Subcutaneous abdominal adipose tissue (tissue), 5 donors: ENCODE results near the gene RAG1.

ENCODE experiments used
- H3K27ac ChIP-seq: one replicate; pipeline ENCODE4 v1.7.0; 2013; ENCODE audit warnings: low read depth, mild to moderate bottlenecking, inconsistent platforms, low read length, moderate library complexity
- H3K27me3 ChIP-seq, 5 donors: one replicate each; pipeline ENCODE4 v1.7.0; 2013; ENCODE audit warnings: low read length in 5 of 5, inconsistent platforms in 1 of 5; ENCODE audit not compliant: control insufficient read depth in 5 of 5, insufficient read depth in 4 of 5
- H3K36me3 ChIP-seq, 5 donors: one replicate each; pipeline ENCODE4 v1.7.0; 2013; ENCODE audit warnings: low read length in 5 of 5; ENCODE audit not compliant: control insufficient read depth in 5 of 5, insufficient read depth in 5 of 5
- H3K4me1 ChIP-seq, 5 donors: one replicate each; pipeline ENCODE4 v1.7.0; 2013; ENCODE audit warnings: low read length in 5 of 5, mild to moderate bottlenecking in 3 of 5, moderate library complexity in 1 of 5; ENCODE audit not compliant: control insufficient read depth in 5 of 5, insufficient read depth in 5 of 5
- H3K4me3 ChIP-seq, 5 donors: one replicate each; pipeline ENCODE4 v1.7.0; 2013; ENCODE audit warnings: low read length in 5 of 5, low read depth in 1 of 5
- H3K9ac ChIP-seq, 5 donors: one replicate each; pipeline ENCODE4 v1.7.0; 2013; ENCODE audit warnings: low read length in 5 of 5, mild to moderate bottlenecking in 4 of 5, moderate library complexity in 3 of 5
- H3K9me3 ChIP-seq, 5 donors: one replicate each; pipeline ENCODE4 v1.7.0; 2013; ENCODE audit warnings: low read length in 5 of 5; ENCODE audit not compliant: control insufficient read depth in 5 of 5
- donor health status: healthy.
- donor health status: healthy.
- donor health status: healthy.
- donor health status: healthy.
- donor health status: healthy.

RAG1 gene

GRCh38 chr11:36623494-36623893 is 55.7 kb downstream of the RAG1 start:
- H3K4me1 ChIP-seq, result peaks cover 0 to 11% (median 7%) of the 10 kb centered on the region in 5 donors

GRCh38 chr11:36627006-36627405 is 59.2 kb downstream of the RAG1 start:
- no peaks in the 10 kb centered on the region for H3K4me1 ChIP-seq
- H3K27me3 ChIP-seq, result no peaks in the 10 kb centered on the region
- no peaks in the 10 kb centered on the region for H3K36me3 ChIP-seq
- H3K9ac ChIP-seq, result no peak overlapping the region
- H3K27ac ChIP-seq, result no peak overlapping the region
- no peak overlapping the region for H3K4me3 ChIP-seq
- H3K9me3 ChIP-seq, result no peaks in the 10 kb centered on the region

More at GRCh38 chr11:36623494-36623893, 55.7 kb downstream of the RAG1 start:
- Histone ChIP-seq H3K36me3 (no peaks in the 10 kb centered on the region), H3K4me3 (no peak overlapping the region), H3K27ac (no peak overlapping the region), H3K9ac (no peak overlapping the region), H3K27me3 (no peaks in the 10 kb centered on the region), H3K9me3 (no peaks in the 10 kb centered on the region)

GRCh38 chr11:36627471-36627870 is 59.7 kb downstream of the RAG1 start:
- Histone ChIP-seq H3K4me3 (no peak overlapping the region), H3K27ac (no peak overlapping the region), H3K9me3 (no peaks in the 10 kb centered on the region), H3K36me3 (no peaks in the 10 kb centered on the region), H3K27me3 (no peaks in the 10 kb centered on the region), H3K9ac (no peak overlapping the region), H3K4me1 (no peaks in the 10 kb centered on the region)

GRCh38 chr11:36628141-36628540 is 60.3 kb downstream of the RAG1 start:
- Histone ChIP-seq H3K36me3 (no peaks in the 10 kb centered on the region), H3K4me3 (no peak overlapping the region), H3K27ac (no peak overlapping the region), H3K9me3 (no peaks in the 10 kb centered on the region), H3K9ac (no peak overlapping the region), H3K4me1 (no peaks in the 10 kb centered on the region), H3K27me3 (no peaks in the 10 kb centered on the region)

- Histone ChIP-seq H3K36me3 (peaks cover 0 to 2% (median 0%) of the 10 kb centered on the region in 5 donors), H3K4me1 (no peaks in the 10 kb centered on the region), H3K27ac (no peak overlapping the region), H3K27me3 (no peaks in the 10 kb centered on the region), H3K9ac (no peak overlapping the region), H3K4me3 (no peak overlapping the region), H3K9me3 (no peaks in the 10 kb centered on the region)
These were observed 61.0 kb downstream of the RAG1 start for GRCh38 chr11:36628765-36629244.
